SU-DHL-6 (cell line): Measurements from ENCODE around the gene SELPLG.

ENCODE experiments used
- H2AFZ ChIP-seq: fragments of 200-600 bp; sonication (generic); 2 replicates; pipeline ENCODE4 v1.6.1; 2014; ENCODE audit warnings: low read depth, mild to moderate bottlenecking, moderate library complexity, mixed read lengths, antibody characterized with exemption, low read length; ENCODE audit not compliant: severe bottlenecking
- H3F3A ChIP-seq: fragments of 200-600 bp; shearing (Covaris generic); 2 replicates; pipeline ENCODE4 v1.6.0; 2016; ENCODE audit warnings: antibody characterized with exemption, mild to moderate bottlenecking; ENCODE audit not compliant: insufficient read depth
- H3K27ac ChIP-seq: fragments of 200-600 bp; sonication (generic); 2 replicates; pipeline ENCODE4 v1.5.1; 2016; ENCODE audit warnings: low read depth, mild to moderate bottlenecking, low read length, moderate library complexity, mixed read lengths
- H3K27me3 ChIP-seq: fragments of 200-600 bp; sonication (generic), shearing (Covaris generic); 2 replicates; pipeline ENCODE4 v1.6.0; 2014; ENCODE audit warnings: mild to moderate bottlenecking, low read length
- H3K36me3 ChIP-seq: fragments of 200-600 bp; sonication (generic); 2 replicates; pipeline ENCODE4 v1.6.1; 2014; ENCODE audit warnings: mild to moderate bottlenecking, low read length, mixed read lengths
- H3K4me2 ChIP-seq: fragments of 300-600, 200-600 bp; shearing (Covaris generic), sonication (generic); 2 replicates; pipeline ENCODE4 v1.6.0; 2014; ENCODE audit warnings: low read length, low read depth, mild to moderate bottlenecking; ENCODE audit not compliant: poor library complexity, severe bottlenecking
- H3K4me3 ChIP-seq: fragments of 200-600 bp; sonication (generic); 2 replicates; pipeline ENCODE4 v1.5.1; 2014; ENCODE audit warnings: antibody characterized with exemption, low read length, mild to moderate bottlenecking, mixed read lengths; ENCODE audit not compliant: insufficient read depth, poor library complexity, severe bottlenecking
- H3K79me2 ChIP-seq: fragments of 200-600 bp; sonication (generic); 2 replicates; pipeline ENCODE4 v1.6.1; 2014; ENCODE audit warnings: mild to moderate bottlenecking, low read length, moderate library complexity; ENCODE audit not compliant: insufficient read depth
- H3K9ac ChIP-seq: fragments of 200-600 bp; sonication (generic); 2 replicates; pipeline ENCODE4 v1.7.0; 2014; ENCODE audit warnings: mild to moderate bottlenecking, low read length
- H3K9me2 ChIP-seq: fragments of 200-600 bp; sonication (generic); replicated peaks from 2 replicates; pipeline ENCODE4 v1.6.1; 2014; ENCODE audit warnings: low read length; ENCODE audit not compliant: insufficient read depth
- H3K9me3 ChIP-seq: fragments of 200-600 bp; sonication (generic); 2 replicates; pipeline ENCODE4 v1.6.1; 2014; ENCODE audit warnings: low read length, mixed read lengths; ENCODE audit not compliant: insufficient read depth
- H4K20me1 ChIP-seq: fragments of 200-600 bp; sonication (generic); 2 replicates; pipeline ENCODE4 v1.6.1; 2014; ENCODE audit warnings: low read depth, mild to moderate bottlenecking, antibody characterized with exemption, low read length, moderate library complexity, mixed read lengths
- CTCF ChIP-seq: fragments of 200-600 bp; sonication (generic); IDR thresholded peaks from one replicate; pipeline ENCODE4 v1.5.1; 2017; ENCODE audit warnings: antibody characterized with exemption, mild to moderate bottlenecking, low read length, moderate library complexity; ENCODE audit not compliant: insufficient read depth, poor library complexity, severe bottlenecking
- EZH2phosphoT487 ChIP-seq: fragments of 200-600 bp; sonication (generic), shearing (Covaris generic); conservative IDR thresholded peaks from 2 replicates; pipeline ENCODE4 v1.6.1; 2018; ENCODE audit warnings: mild to moderate bottlenecking, antibody characterized with exemption, low read length, moderate library complexity, mixed read lengths

Gene SELPLG

GRCh38 chr12:108629824-108630476 lies 3.7 kb downstream of the SELPLG start:
- H4K20me1 ChIP-seq = no peaks in the 10 kb centered on the region
- no peak overlapping the region for H2AFZ ChIP-seq
- TF ChIP-seq EZH2phosphoT487 = no peak
- TF ChIP-seq CTCF = no peak
- H3K4me3 ChIP-seq = no peak overlapping the region
- H3K9me3 ChIP-seq = no peaks in the 10 kb centered on the region
- no peaks in the 10 kb centered on the region for H3K9me2 ChIP-seq
- H3K79me2 ChIP-seq = no peaks in the 10 kb centered on the region
- no peak overlapping the region for H3K4me2 ChIP-seq
- H3F3A ChIP-seq = peaks cover 23% of the 10 kb centered on the region
- no peaks in the 10 kb centered on the region for H3K27me3 ChIP-seq
- H3K9ac ChIP-seq = no peak overlapping the region
- no peaks in the 10 kb centered on the region for H3K36me3 ChIP-seq
- no peak overlapping the region for H3K27ac ChIP-seq

- Histone ChIP-seq H3K4me3 (no peak overlapping the region), H4K20me1 (no peaks in the 10 kb centered on the region), H3K27me3 (no peaks in the 10 kb centered on the region), H2AFZ (no peak overlapping the region), H3K9me2 (no peaks in the 10 kb centered on the region), H3K9me3 (no peaks in the 10 kb centered on the region), H3K79me2 (no peaks in the 10 kb centered on the region), H3F3A (peaks cover 15% of the 10 kb centered on the region), H3K9ac (no peak overlapping the region), H3K36me3 (no peaks in the 10 kb centered on the region), H3K27ac (no peak overlapping the region), H3K4me2 (no peak overlapping the region)
- TF ChIP-seq CTCF (no peak), EZH2phosphoT487 (no peak)
Measured at GRCh38 chr12:108629151-108629550, 4.5 kb downstream of the SELPLG start.

GRCh38 chr12:108627134-108627920 lies 6.4 kb downstream of the SELPLG start:
- H3K4me2 ChIP-seq = no peak overlapping the region

More at GRCh38 chr12:108627134-108627920, 6.4 kb downstream of the SELPLG start:
- Histone ChIP-seq H2AFZ (no peak overlapping the region), H3K36me3 (no peaks in the 10 kb centered on the region), H3K4me3 (no peak overlapping the region), H3K9me2 (no peaks in the 10 kb centered on the region), H3K9ac (no peak overlapping the region), H4K20me1 (no peaks in the 10 kb centered on the region), H3K27ac (no peak overlapping the region), H3K9me3 (no peaks in the 10 kb centered on the region), H3K27me3 (no peaks in the 10 kb centered on the region), H3F3A (no peaks in the 10 kb centered on the region), H3K79me2 (no peaks in the 10 kb centered on the region)
- TF ChIP-seq CTCF = no peak
- no peak for TF ChIP-seq EZH2phosphoT487
